GM21825 (cell line): ENCODE data around the gene SPEG.

Experiments used
- ATAC-seq: cut with Tn5 transposase; IDR thresholded peaks from one replicate; pipeline ENCODE4 v1.9.1; 2021; ENCODE audit warnings: mild to moderate bottlenecking, moderate library complexity; ENCODE audit not compliant: unreplicated experiment

The SPEG gene

GRCh38 chr2:219543596-219544358, 109.1 kb downstream of the SPEG start, which contains the start of the genes CHPF and TMEM198:
CHPF (minus strand) TSS chr2:219543809; CDS start chr2:219543538, 271 bp downstream.
TMEM198 (plus strand) TSS chr2:219544028; CDS start chr2:219544728, 700 bp downstream.
- ATAC-seq: peak; percentile 75

GRCh38 chr2:219544567-219544966, 109.9 kb downstream of the SPEG start:
- ATAC-seq: no peak

- ATAC-seq: no peak
Measured at GRCh38 chr2:219545295-219545942, 110.8 kb downstream of the SPEG start.

GRCh38 chr2:219545943-219546352, 111.3 kb downstream of the SPEG start:
- no peak for ATAC-seq

GRCh38 chr2:219547621-219548020, 113.0 kb downstream of the SPEG start:
- no peak for ATAC-seq
